ENCODE measurements around the gene LMTK3. TPM values are rescaled to one million over a fixed set of nuclear protein-coding genes. Genes with fewer than 3 reads are reported as not detected.

Gene LMTK3
- polyA plus RNA-seq, 1 of the 3 experiments (the other 2 are of a cell fraction), result 3.2 TPM

DNA sequence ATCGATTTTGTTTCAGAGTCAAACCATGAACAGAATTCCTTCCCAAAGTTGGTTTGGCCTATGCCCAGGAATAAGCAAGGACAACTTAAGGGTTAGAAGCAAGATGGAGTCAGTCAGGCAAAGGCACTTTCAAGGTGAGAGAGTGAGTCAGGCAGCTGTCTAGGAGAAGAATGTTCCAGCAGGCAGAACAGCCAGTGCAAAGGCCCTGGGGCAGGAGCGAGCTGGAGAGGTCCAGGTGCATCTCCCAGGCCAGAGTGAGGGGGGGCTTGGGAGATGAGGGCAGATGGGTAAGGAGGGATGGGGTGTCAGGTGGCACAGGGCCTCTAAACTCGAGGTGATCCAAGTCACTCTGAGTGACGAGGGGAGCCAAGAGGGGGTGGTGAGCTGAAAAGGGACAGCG, 75.0 kb downstream of the LMTK3 start (continued):
- TF ChIP-seq CTCF (IDR thresholded peaks at IDR 0.05) (no peak), TAF1 (IDR thresholded peaks at IDR 0.05; ENCODE audit: borderline replicate concordance, low read depth, low read length) (no peak), EP300 (IDR thresholded peaks at IDR 0.05; ENCODE audit: borderline replicate concordance in 1 of 2, low read depth in 1 of 2, low read length in 1 of 2) (no peak), REST (IDR thresholded peaks at IDR 0.05; ENCODE audit: low read depth, low read length) (no peak)

Other genes with a start within 250 kb of the LMTK3 start
- 0.47 and 0.61 TPM in 2 replicates for gene ZNF114, start 241.8 kb downstream of the LMTK3 start, polyA plus RNA-seq (2012; rRNA removed)
- gene EMP3, start 186.3 kb downstream of the LMTK3 start, polyA plus RNA-seq (2012; rRNA removed), result 263 and 277 TPM in 2 replicates
- 20.2 and 21.9 TPM in 2 replicates for gene TMEM143, start 147.9 kb downstream of the LMTK3 start, polyA plus RNA-seq (2012; rRNA removed)
- gene SYNGR4, start 147.5 kb downstream of the LMTK3 start, polyA plus RNA-seq (2012; rRNA removed), result 0.08 TPM in 1 of 2 replicates, not detected in the other
- 119 and 138 TPM in 2 replicates for gene KDELR1, start 120.3 kb downstream of the LMTK3 start, polyA plus RNA-seq (2012; rRNA removed)
- gene GRIN2D, start 118.2 kb downstream of the LMTK3 start, polyA plus RNA-seq (2012; rRNA removed), result 0.54 and 0.92 TPM in 2 replicates
- gene GRWD1, start 65.9 kb downstream of the LMTK3 start, polyA plus RNA-seq (2012; rRNA removed), result 34.1 and 36.6 TPM in 2 replicates
- 1.1 and 1.2 TPM in 2 replicates for gene KCNJ14, start 56.3 kb downstream of the LMTK3 start, polyA plus RNA-seq (2012; rRNA removed)
- 69.5 and 77.6 TPM in 2 replicates for gene CYTH2, start 42.5 kb downstream of the LMTK3 start, polyA plus RNA-seq (2012; rRNA removed)
- gene SULT2B1, start 40.3 kb upstream of the LMTK3 start, polyA plus RNA-seq (2012; rRNA removed), result 0.86 and 0.92 TPM in 2 replicates
- not detected in 2 replicates for gene SPACA4, start 94.9 kb upstream of the LMTK3 start, polyA plus RNA-seq (2012; rRNA removed)
- gene FAM83E, start 103.2 kb upstream of the LMTK3 start, polyA plus RNA-seq (2012; rRNA removed), result 0.44 TPM in 1 of 2 replicates, not detected in the other
- gene RPL18, start 107.3 kb upstream of the LMTK3 start, polyA plus RNA-seq (2012; rRNA removed), result 2,114 and 2,225 TPM in 2 replicates
- 14.1 and 14.8 TPM in 2 replicates for gene SPHK2, start 107.7 kb upstream of the LMTK3 start, polyA plus RNA-seq (2012; rRNA removed)
- 7.8 and 12.6 TPM in 2 replicates for gene DBP, start 125.5 kb upstream of the LMTK3 start, polyA plus RNA-seq (2012; rRNA removed)
- gene CA11, start 134.4 kb upstream of the LMTK3 start, polyA plus RNA-seq (2012; rRNA removed), result 13.1 and 13.5 TPM in 2 replicates
- gene NTN5, start 161.2 kb upstream of the LMTK3 start, polyA plus RNA-seq (2012; rRNA removed), result 0.57 and 0.74 TPM in 2 replicates
- gene FUT2, start 184.1 kb upstream of the LMTK3 start, polyA plus RNA-seq (2012; rRNA removed), result not detected in 2 replicates
- gene MAMSTR, start 207.9 kb upstream of the LMTK3 start, polyA plus RNA-seq (2012; rRNA removed), result 0.70 and 1.1 TPM in 2 replicates
- gene RASIP1, start 228.8 kb upstream of the LMTK3 start, polyA plus RNA-seq (2012; rRNA removed), result 0.36 and 0.41 TPM in 2 replicates
- 0.03 TPM in 2 replicates for gene IZUMO1, start 235.1 kb upstream of the LMTK3 start, polyA plus RNA-seq (2012; rRNA removed)
- gene FUT1, start 240.8 kb upstream of the LMTK3 start, polyA plus RNA-seq (2012; rRNA removed), result 0.03 and 0.08 TPM in 2 replicates
- not detected in 2 replicates for gene FGF21, start 243.7 kb upstream of the LMTK3 start, polyA plus RNA-seq (2012; rRNA removed)

Measured in SK-N-SH (cell line).